GM18951 (cell line): Measurements from ENCODE around the gene USP30.
"Not testable (repeated sequence)": the region's sequence is repeated elsewhere in the genome, so short reads cannot be mapped to it uniquely, and the experiment has no call there.

Experiments used
- POLR2A ChIP-seq: IDR thresholded peaks from 4 replicates; pipeline ENCODE4 v1.6.1; 2011; ENCODE audit warnings: mild to moderate bottlenecking; ENCODE audit not compliant: insufficient read length, insufficient read depth; ENCODE audit errors: extremely low read depth
- in situ Hi-C: fragments of 300-500 bp; cut with MboI; formaldehyde crosslinking; loops from one replicate; pipeline ENCODE4 v1.12.0; 2022; ENCODE audit warnings: low sequenced_read_pairs, mixed read lengths, inconsistent platforms; ENCODE audit not compliant: unreplicated experiment

Gene USP30

DNA sequence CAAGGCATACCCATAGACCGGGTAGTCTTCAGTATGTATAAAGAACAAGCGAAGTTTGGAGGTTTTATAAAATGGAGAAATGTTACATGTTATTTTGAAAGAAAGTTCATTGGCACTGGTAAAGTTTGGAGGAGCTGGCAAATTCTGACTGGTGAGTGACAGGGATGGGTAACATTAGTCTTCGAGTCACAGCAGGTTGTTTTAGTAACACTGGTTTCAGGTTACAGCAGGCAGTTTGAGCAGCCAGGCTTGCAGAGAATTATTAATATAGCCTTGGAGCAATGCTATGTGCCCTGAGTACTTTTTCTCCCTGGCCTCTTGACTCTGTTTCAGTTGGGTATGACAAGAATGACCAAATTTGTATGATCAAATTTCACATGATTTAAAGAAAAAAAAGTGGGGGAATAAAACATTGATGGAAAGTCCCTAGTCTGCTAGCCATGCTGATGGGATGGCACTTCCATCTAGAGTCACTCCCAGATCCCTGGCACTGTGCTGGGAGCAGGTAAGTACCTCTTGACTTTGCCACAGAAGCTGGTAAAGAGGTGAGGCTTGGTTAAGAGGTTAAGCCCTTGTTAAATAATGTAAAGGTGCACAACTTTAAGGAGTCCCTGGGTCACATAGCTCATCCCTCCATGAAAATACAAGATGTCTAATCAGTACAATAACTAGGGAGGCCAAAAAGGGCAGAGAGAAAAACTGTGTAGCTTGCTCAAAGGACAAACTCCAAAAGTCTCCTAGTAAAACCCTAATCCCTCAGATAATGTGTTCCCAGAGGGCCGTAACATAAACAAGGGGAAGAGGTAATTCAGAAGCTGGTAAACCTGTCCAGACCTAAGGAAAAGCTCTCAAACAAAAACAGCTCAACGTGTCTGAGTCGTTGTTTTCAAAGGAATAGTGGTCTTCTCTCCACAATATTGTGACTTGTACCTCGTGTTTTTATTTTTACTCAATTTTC lies 18.9 kb upstream of the USP30 start:
- in situ Hi-C loops: no loop called here
- TF ChIP-seq POLR2A: no peak

DNA sequence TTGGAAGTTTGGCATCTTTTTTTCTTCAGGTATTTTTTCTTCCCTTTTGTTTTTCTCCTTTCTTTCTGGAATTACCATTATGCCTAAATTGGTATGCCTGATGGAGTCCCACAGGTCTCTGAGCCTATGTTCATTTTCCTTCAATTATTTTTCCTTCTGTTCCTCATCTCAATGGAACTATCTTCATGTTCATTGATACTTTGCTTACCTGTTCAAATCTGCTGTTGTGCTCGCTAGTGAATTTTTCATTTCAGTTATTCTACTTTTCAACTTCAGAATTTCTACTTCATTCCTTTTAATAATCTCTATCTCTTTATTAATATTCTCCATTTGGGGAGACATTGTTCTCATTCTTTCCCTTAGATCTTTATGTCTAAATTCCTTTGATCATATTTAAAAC lies 15.4 kb upstream of the USP30 start:
- in situ Hi-C loops: no loop called here
- TF ChIP-seq POLR2A: no peak

DNA sequence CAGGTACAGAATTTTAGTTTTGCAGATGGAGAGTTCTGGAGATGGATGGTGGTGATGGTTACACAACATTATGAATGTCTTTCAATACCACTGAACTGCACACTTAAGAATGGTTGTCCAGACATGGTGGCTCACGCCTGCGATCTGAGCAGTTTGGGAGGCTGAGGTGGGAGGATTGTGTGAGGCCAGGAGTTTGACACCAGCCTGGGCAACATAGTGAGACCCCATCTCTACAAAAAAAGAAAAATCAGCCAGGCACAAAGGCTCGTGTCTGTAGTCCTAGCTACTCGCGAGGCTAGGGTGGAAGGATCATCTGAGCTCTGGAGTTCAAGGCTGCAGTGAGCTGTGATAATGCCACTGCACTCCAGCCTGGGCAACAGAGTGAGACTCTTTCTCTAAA lies 8.1 kb upstream of the USP30 start:
- no peak for TF ChIP-seq POLR2A
- in situ Hi-C loops: no loop called here

DNA sequence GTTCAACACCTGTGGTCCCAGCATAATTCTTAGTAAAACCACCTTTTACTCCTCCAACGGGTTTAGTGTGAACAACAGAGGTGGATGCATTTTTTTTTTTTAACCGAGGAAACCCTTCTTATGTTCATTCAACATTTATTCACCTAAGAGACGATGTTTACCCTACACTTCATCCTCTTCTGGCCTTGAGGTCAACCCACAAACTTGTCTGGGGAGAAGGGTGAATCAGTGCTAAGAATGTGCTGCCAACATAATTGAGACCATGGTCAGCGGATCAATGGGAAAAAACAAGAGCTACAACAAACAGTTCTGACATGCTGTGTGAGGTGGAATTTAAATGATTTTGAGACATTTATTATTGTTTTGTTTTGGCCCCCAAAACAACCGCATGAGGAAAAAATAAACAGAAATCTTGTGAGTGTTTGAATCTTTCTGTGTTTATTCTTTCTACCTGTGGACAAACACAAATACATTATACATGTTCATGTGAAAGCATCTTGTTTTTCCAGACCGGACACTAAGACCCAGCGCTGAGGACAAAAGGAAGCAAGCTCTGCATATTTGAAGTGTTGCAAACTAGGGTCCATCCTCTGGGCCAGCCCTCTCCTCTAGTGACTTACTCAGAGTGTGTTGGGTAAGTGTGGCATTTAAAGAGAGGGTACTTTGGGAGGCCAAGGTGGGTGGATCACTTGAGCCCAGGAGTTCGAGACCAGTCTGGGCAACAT lies 5.1 kb upstream of the USP30 start:
- in situ Hi-C loops: no loop called here
- no peak for TF ChIP-seq POLR2A

DNA sequence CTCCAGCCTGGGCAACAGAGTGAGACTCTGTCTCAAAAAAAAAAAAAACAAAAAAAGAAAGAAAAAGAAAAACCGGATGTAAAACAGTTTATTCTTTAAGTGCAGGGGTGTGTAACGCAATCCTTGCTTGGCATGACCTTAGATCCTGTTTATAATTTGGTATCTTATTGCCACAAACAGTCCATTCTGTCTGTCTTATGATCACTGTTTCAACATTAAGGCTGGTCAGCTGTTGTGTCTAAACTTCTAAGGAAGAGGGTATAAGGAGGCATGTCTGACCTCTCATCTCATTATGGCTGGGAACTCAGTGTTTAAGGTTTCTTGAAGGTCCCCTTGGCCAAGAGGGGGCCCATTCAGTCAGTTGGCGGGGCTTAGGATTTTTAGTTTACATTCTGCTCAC lies 3.7 kb upstream of the USP30 start:
- in situ Hi-C loops: not testable (repeated sequence)

DNA sequence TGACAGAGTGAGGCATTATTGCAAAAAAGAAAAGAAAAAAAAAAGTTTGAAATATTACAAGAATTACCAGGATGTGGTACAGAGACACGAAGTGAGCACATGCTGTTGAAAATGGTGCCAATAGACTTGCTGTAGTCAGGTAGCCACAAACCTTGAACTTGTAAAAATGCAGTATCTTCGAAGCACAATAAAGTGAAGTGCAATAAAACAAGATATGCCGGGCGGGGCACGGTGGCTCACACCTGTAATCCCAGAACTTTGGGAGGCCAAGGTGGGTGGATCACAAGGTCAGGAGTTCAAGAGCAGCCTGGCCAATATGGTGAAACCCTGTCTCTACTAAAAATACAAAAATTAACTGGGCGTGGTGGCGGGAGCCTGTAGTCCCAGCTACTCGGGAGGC lies 2.6 kb upstream of the USP30 start:
- in situ Hi-C loops: loop anchor here (25.0 kb wide), 1 partner anchor 387 kb away; no protein-coding TSS in a partner anchor

DNA sequence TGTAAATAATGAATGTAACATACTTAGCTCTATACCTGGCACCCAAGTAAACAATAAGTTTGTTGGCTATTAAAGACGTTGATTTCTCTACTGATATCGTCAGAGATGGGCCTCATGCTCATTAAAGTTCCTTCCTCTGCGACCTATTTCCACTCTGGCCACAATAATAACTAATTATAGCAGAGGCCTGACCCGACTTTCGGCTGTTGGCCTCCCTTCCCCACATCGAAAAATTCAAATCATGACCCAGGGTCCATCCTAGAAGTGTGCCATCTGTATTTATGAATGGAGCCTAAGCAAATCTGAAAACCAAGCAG lies 321 bp upstream of the USP30 start:
- in situ Hi-C loops: loop anchor here (25.0 kb wide), 1 partner anchor 390 kb away; no protein-coding TSS in a partner anchor

DNA sequence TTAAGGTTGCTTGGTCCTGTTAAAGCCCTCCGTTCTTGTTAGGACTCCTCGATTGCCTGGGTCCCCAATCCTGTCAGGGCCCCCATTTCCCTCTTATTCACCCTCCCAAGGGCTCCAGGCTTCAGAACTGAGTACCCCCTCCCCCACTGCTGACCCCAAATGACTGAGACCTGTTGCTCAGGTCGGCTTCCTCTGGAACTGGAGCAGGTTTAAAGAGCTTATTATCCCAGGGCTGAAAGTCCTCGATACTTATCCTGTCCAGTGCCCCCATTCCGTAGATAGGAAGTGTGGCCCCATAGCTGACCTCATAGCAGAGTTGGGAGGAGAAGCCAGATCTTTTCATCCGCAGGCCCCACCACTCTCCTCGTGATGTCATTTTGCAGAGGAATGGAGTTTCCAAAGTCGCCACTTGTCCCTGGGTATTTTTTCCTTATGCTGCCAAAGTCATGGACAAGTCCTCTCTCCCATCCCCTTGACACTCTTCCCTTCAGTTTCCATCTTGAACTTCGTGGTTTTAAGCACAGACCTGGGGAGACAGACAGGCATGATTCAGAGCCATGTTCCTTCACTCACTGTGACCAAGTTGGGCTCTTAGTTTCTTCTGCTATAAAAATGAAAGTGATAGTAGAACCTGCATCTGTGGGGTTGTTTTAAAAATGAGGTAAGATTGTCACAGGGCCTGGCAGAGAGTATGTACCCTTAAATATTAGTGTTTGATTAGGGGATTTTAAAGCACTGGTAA lies 1.2 kb downstream of the USP30 start:
- TF ChIP-seq POLR2A: no peak
- in situ Hi-C loops: loop anchor here (25.0 kb wide), 1 partner anchor 391 kb away; no protein-coding TSS in a partner anchor

More for the DNA sequence above, 321 bp upstream of the USP30 start:
- TF ChIP-seq POLR2A: no peak

DNA sequence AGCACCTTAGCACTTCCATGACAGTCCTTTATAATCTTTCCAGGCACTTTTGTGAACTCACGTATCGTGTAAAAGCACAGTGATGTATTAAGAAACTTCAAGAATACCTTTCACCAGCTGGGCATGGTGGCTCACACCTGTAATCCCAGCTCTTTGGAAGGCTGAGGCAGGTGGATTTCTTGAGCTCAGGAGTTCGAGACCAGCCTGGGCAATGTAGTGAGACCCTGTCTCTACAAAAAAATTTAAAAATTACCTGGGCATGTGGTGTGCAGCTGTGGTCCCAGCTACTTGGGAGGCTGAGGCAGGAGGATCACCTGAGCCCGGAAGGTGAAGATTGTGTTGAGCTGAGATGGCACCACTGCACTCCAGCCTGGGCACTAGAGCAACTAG lies 1.7 kb downstream of the USP30 start:
- in situ Hi-C loops: loop anchor here (25.0 kb wide), 1 partner anchor 392 kb away; no protein-coding TSS in a partner anchor

DNA sequence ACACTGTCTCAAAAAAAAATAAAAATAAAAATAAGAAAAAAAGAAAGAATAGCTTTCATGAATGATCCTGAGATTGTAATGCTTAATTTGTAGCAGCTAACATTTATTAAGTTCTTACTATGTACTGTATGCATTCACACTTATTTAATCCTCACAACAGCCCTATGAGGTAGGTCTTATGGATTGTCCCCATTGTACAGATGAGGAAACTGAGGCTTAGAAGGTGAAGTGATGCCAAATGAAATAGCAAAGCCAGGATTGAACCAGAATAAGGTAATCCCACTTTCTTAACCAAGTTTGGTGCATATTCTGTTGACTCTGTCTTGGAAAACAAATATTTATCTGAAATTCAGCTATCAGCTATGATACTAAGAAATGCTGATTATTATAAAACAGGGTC lies 2.1 kb downstream of the USP30 start:
- no peak for TF ChIP-seq POLR2A
- in situ Hi-C loops: loop anchor here (25.0 kb wide), 1 partner anchor 392 kb away; no protein-coding TSS in a partner anchor

DNA sequence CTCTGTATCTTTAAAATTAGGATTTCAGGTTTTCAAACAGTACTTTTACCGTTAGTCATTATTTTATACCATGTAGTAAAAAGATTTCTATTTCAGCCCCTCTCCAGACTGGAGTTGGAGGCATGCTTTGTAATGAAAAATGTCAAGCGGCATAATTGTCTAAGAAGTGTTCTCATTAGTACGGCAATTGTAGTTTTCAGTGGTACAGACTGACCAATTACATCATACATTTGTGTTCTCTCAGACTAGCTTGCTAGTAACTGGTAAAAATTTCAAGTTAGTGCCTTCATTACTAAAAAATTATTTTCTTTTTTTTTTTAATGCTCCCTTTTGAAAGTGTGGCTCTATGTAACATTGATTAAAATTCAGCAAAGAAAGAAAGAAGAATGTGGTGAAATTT lies 4.5 kb downstream of the USP30 start:
- in situ Hi-C loops: loop anchor here (25.0 kb wide), 1 partner anchor 395 kb away; no protein-coding TSS in a partner anchor
- no peak for TF ChIP-seq POLR2A

DNA sequence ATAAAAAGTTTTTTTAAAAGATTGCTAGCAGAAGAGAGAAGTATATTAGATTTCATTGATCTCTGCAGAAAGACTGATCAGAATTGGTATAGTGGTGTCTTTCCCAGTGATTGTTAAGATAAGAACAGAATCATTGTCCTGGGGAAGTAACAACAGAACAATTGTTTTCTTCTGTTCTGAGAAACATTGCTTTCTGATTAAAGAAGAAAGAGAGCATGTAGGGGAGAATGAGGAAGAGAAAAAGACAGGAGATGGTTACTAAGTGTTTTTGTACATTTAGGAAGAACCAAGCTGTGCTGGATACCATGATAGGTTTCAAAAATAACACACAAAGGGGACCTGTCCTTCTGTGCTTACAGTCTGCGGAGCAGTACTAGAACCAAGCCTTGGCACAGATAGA lies 5.0 kb downstream of the USP30 start:
- in situ Hi-C loops: loop anchor here (25.0 kb wide), 1 partner anchor 395 kb away; no protein-coding TSS in a partner anchor
- TF ChIP-seq POLR2A: no peak

DNA sequence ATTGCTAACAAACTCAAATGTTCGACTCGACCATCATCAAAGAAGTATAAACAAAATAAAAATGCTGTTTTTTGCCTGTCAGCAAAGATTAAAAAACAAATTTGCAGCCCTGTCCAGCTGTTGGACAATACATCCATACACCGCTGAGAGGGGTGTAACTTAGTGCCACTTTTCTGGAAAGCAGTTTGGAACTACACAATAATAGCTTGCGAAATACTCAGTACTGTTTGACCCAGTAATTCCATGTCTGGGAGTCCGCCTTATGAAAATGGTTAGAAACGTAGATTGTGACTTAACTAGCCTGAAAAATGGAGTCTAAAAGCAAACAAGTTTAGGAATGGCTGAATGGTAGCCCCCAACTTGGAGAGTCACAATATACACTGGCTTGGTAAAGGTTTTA lies 6.4 kb downstream of the USP30 start:
- TF ChIP-seq POLR2A: no peak

More for the DNA sequence above, 6.4 kb downstream of the USP30 start:
- in situ Hi-C loops: loop anchor here (25.0 kb wide), 1 partner anchor 396 kb away; no protein-coding TSS in a partner anchor
